Stimulated activated CD4-positive, alpha-beta T cell treated with anti-CD3 and anti-CD28 coated beads, Interleukin-12 subunit alpha, Interleukin-12 subunit beta, amount 100 ng/mL, for 4 hours (primary cell): ENCODE results near the gene PMVK.
A peak's percentile ranks its signal among the peaks of the same experiment; 100 is the strongest.
"Not testable (repeated sequence)": the region's sequence is repeated elsewhere in the genome, so short reads cannot be mapped to it uniquely, and the experiment has no call there.

Source experiments
- DNase-seq: peaks from one replicate; pipeline ENCODE4 v3.0.0-alpha.2; 2020

PMVK gene

DNA sequence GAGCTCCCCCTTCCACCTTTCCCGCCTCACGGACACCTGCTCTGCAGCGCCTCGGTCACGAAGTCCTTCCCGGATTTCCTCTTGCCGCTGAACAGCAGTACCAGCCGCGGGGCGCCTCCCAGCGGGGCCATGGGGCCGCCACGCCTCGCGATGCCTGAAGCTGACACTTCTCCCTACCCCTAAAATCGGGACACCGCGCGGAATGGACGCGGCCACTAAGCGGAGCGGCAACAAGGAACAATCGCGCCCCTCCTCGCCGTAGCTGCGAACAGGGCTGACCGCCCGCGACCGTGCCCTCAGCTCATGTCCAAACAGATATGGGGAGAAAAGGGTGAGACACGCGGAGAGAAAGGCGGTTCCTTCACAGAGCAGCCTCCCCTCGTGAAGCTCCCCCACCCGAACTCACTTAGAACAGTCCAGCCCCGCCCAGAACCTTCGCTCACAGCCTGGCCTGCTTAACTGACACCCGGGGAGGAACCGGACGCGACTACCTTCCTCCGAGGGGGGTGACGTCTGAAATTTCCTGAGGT is at the start of gene PMVK:
PMVK (minus strand) TSS at position 165 of the 530 bp plus-strand sequence; CDS start at position 131, 34 bp downstream.
- peak; percentile 92 for DNase-seq

DNA sequence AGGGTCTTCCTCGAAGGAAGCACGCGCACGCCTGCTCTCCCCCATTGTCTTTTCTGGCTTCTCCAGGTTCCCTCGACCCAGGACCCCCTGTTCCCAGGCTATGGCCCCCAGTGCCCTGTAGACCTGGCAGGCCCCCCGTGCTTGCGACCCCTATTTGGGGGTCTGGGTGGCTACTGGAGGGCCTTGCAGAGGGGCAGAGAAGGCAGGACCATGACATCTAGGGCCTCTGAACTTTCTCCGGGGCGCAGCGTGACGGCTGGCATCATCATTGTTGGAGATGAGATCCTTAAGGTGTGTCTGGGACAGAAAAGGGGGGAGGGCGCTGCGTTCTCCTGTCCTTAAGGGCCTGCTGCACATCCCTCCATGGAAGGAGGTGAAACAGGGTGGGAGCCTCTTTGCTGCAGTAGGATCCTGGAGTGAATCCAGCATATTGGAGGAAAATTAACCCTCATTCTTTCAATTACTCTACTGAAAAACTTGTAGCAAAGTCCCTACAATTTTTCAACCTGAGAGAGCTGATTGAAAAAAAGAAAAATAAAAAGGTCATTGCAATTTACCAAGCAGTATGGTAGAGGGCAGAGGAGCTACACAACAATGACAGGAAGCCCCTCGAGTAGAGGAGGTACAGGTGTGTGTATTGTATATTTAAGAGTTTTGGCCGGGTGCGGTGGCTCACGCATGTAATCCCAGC is 47.4 kb upstream of the PMVK start:
- peak; percentile 11 for DNase-seq

DNA sequence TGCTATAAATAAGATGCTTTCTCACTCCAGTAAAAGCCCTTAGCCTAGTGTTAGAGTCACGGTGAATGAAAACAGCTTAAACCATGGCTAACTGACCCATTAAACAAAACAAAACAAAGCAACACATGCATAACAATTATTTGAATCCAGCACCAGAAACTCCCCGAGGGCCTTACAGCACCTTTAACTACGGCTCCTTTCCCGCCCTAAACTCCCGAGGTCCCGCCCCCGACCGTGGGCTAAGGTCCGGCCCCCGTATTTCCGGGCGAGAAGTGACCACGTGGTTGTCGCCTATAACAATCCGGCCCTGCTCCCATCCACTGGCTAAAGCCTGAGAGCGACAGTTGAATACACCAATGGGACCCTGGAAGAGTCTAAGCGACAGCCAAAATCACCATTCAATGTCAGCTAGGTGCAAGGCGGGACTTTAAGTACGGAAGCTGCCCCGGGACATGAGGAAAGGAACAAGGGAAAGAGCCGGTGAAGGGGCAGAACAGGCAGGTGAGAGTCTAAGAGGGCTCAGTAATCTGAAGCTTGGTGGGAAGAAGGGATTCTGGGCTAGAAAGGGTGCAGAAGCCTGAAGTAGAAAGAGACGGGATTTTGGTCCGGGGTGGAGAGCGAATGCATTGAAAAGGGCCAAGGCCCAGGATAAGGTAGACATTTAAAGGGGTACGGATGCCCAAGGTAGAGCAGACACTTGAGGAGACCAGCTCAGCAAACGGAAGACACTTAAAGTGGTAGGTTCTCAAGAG is 46.6 kb upstream of the PMVK start, which contains the start of gene FLAD1:
FLAD1 (plus strand) TSS at position 448 of the 752 bp plus-strand sequence. CDS start 351 bp downstream, outside the sequence.
- DNase-seq, result peak; percentile 90

DNA sequence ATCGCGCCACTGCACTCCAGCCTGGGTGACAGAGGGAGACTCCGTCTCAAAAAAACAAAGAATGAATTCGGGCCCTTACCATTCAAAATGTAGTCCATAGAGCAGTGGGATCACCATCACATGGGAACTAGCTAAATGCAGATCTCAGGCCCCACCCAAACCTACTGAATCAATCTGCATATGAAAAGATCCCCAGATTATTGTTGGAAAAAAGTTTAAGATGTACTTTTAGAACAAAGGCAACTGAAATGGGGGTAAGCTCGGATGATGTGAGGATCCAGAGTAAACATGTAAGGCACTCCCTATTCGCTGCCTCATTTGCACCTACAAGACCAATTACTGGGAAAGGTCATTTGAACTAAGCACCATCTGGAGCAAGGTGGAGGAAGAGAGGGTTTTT is 45.8 kb upstream of the PMVK start:
- no peak for DNase-seq

DNA sequence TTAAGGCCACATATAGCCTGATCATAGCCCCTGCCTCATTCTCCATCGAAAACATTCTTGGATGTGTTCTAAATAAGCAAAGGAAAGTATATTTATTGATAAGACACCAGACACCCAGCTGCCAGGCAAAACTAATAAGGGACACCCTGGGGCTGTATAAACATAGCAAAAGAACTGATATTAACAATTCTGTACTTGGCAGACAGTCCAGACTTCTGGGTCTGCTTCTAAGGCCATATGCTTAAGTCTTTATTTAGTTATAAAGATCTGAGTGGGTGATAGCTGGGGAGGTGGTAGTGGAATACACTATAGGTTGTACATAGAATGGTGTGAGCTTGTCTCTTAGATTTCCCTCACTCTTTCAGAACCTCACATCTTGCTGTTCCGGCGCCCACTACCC is 41.8 kb upstream of the PMVK start:
- no peak for DNase-seq

DNA sequence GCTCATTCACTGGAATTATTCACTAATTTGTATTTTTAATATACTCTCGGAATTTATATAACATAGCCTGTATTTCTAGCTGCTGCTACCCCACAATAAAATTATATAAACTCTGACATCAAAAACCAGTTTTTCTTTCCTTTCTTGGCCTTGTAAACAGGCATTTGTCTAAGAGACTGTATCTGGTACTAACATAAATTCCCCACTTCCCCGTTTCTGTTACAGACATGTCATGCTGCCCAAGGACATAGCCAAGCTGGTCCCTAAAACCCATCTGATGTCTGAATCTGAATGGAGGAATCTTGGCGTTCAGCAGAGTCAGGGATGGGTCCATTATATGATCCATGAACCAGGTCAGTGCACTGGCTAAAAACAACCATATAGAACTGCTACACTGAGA is 41.2 kb upstream of the PMVK start:
- not testable (repeated sequence) for DNase-seq

DNA sequence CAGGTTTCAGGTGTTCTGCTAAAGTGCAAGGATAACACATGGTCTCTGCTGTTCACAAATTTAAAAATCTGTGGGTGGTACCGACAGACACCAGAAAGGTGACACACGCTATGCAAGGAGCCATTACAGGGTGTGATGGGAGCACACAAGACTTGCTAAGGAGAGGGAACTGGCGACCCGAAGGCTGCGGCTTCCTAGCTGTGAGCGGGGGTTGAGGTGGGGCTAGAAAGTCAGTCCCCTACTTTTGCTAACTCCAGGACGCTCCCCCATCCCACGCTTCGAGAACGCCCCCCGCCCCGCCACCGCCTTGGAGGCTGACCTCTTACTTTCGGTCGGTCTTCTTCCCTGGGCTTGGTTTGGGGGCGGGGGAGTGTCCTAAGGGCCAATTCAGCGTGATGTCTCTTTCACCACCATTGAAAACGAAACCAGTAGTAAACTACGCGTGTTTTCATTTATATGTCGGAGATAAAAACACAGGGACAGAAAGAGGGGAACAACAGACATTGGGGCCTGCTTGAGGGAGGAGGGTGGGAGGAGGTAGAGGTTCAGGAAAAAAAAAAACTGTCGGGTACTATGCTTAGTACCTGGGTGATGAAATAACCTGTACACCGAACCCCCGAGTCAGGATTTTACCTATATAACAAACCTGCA is 39.0 kb upstream of the PMVK start:
- peak; percentile 55 for DNase-seq

DNA sequence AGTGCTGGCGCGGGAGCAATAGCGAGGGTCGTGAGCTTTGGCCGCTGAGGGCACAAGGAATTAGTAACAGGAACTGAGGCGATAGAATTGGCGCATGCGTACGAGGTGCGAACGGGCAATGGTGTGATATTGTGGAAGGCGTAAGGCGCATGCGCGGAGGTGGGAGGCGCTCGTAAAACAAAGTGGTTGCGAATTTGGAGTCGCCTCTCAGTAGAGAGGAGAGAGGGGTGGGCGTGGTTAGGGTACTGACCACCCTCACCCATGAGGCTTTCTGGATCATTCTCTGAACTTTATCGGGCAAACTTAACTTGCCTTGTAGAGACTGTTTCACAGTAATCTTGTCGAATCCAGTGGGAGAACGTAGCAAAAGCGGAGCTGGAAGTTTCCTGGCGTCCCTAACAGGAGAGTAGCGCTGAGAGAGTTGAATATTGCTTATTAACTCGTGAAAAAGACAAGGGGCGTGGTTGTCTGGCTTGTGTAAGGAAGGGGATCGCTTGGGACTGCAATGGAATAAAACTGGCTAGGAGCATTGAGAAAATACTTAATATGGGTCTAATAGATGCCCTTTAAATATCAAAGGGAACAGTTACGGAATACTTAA is 38.4 kb upstream of the PMVK start:
- DNase-seq, result peak; percentile 90

DNA sequence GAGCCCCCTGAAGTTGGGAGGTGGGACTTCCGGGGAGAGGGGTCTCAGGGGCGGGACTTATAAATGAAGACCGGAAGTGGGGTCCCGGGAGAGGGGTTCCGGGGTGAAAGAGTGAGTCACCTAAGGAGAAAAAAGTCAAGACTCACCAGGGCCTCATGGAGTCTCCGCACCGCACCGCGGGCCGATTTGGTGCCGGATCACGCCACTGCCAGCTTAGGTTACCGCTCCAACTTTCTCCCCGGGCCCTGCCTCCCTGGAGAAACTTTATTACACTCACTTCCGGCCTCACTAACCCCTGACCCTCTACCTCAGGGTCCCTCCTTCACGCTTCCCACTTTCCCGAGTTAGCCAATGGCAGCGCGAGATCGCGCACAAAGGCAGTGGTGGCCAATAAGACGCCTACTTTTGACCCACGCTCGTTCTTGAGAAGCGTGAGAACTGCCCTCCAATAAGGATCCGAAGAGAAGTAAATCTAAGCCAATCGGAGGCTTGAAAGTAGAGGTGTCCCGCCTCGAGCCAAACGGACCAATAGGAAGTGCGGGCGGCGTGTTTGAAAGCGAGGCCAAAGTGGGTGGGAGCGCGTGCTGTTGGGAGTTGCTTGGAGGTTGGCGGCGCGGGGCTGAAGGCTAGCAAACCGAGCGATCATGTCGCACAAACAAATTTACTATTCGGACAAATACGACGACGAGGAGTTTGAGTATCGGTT is 37.7 kb upstream of the PMVK start, which contains the start of gene CKS1B:
CKS1B (plus strand) TSS at position 580 of the 706 bp plus-strand sequence; CDS start at position 645, 65 bp downstream.
- peak; percentile 89 for DNase-seq

DNA sequence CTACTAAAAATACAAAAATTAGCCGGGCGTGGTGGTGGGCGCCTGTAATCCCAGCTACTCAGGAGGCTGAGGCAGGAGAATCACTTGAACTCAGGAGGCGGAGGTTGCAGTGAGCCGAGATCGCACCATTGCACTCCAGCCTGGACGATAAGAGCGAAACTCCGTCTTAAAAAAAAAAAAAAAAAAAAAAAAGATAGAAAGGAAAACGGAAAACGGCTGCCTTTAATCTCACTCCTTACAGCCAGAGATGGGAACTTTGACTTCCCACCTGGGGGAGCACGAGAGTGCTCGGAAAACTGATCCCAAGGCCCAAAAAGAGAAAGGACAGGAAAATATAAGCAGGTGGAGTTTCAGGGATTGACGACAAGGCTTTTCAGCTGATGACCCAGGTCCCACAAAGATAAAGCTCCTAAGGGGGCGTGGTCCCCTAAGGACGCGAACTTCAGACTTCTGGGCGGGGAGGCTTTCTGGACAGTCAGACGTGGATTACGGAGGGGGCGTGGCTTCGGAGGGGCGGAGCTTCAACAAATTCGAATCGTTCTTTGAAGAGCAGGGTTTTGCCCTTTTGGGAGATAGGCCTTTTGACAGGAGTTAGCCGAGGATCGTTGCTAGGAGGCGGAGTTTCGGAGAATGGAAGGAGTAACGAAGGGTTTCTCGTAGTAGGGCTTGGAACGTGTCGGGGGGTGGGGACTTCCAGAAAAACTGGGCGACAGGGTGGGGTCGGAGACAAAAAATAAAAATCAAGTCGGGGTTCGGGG is 37.0 kb upstream of the PMVK start:
- DNase-seq, result peak; percentile 90

DNA sequence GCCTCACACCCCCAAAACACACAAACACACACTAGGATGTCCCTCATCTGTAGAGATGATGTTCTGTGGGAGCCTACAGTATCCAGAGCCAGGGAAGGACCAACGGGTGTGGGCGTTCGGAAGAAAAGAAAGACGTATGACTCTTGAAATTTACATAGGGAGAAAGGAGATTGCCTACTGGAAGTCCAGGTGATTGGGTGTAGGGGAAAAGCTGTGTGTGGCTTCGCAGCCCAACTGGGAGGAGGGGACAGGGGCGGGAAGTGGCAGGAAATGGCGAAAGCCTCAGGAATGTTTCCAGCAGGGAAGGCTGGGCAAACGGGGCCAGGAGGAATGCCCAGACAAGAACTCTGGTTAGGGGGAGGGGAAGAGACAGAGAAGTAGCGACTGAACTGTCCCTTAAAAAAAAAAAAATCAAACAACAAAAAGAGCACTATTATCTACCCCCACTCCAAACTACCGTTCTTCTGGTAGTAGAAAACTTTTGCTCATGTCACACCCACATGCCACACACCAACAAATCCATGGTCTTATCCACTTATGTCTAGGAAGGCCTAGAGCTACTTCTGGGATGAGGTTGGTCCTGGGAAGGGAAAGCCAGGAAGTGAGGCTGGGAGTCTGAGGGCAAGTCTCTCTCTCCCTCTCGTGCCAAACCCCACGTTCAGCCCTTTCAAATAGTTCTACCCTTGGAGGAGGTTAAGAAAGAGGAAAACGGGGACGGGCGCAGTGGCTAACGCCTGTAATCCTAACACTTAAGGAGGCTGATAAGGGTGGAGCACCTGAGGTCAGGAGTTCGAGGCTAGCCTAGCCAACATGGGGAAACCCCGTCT is 36.2 kb upstream of the PMVK start:
- DNase-seq, result no peak

DNA sequence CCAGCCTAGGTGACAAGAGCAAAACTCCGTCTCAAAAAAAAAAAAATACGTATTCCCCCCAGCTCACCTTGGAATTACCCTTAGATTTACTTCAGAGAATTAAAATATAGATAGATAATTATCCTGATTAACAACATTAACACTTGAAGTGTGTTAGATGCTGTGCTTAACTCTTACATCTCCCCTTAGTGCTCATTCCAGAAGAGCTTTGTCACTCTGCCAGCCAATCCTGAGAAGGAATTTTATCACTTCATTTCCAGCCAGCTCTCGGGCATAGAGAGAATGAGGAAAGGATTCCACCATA is 35.6 kb upstream of the PMVK start:
- no peak for DNase-seq

DNA sequence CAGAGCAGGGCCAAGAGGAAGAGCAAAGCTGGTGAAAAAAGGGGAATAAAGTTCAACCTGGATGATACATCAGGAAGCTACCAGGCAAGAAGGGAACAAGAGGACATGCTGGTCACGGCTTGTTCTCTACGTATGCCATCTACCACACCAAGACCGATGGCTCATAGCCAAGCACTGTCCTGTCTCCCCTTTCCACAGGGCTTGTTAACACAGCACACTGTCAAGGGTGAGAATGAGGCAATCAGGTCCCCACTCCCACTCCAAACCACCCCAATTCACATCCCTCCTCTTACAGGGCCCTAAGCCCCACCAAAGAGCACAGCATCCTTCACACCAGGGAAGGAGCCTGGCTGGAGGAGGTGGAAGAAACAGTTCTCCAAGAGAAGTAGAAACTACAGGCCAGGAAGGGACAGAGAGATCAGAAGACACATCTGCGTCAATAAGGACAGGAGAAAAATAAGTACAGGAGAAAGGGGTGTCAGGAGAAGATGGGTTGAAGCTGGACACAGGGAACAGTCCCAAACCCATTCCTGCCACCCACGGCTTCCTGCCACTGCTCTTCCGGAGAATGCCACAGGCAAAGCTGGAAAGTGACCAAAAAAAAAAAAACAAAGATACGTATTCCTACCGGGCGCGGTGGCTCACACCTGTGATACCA is 35.0 kb upstream of the PMVK start:
- DNase-seq, result no peak

DNA sequence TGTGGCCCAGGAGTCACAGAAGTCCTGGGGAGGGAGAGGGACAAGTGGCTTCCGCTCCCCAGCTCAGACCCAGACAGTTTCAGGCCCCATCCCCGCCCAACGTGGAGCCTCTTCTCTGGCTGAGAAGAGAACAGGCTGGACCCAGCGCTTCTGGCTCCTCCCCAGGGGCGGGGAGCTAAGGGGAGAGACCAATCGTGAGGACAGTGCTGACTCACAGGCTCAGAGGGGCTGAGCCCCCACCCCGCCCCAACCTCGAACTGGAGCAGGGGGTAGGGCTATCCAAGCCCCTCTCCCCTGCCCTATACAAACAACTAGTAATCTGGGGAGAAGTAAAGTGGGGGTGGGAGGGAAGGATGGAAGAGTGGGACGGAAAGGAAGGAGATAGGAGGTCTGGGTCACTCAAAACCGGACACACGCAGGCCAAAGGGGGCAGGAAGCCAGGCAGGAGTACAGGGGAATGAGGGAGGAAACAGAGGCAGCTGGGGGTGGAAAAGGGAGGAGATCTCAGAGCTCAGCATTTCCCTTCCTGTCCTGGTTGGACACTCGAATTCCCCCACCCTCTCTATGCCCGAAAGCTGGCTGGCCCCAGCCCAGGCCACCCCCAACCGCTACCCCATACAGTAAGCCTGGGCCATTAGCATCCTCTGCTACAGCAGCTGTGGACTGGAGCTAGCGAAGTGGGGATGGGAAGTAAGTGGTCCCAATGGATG is 34.3 kb upstream of the PMVK start, which contains the start of gene SHC1:
SHC1 (minus strand) TSS at position 117 of the 710 bp plus-strand sequence. CDS start 221 bp downstream, outside the sequence.
- DNase-seq, result peak; percentile 50

DNA sequence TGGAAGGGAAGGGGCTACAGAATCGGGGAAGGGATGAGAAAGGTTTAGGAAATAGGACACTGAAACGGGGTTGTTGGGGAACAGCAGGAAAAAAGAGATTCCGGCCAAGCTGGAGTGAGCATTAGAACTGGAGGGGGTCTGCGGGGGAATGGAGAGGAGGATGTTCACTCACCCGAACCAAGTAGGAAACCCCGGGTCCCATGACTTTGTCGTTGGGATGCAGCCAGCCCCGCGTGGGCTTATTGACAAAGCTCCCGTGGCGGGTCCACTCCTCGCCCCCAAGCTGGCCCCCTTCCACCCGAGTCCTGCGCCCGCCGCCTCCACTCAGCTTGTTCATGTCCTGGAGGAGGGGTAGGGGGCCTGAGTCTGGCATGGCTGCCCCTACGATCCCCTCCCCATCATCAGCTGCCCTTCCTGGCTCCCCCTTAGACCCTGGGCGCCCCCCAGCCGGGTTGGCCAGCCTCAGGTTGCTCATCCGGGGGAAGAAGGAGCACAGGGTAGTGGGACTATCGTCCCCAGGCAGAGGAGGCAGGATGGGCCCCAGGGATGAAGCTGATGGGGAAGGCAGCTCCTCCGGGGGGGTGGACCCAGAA is 33.4 kb upstream of the PMVK start:
- no peak for DNase-seq

DNA sequence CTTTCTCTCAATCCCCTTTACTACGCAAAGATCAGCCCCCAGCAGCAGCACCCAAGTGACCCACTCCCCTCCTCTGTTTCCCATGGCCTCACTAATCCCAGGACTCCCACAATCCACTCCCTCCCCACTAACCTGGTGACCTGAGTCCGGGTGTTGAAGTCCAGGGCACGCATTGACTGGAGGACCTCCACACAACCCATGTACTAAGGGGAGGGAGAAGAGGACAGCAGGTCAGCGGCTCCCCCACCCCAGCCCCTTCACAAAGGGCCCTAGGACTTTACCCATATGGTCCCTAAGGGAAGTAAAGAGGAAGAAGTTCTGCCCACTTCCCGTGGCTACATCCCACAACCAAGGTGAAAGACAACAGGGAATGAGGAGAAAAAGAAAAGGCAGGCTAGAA is 32.7 kb upstream of the PMVK start:
- DNase-seq, result no peak

DNA sequence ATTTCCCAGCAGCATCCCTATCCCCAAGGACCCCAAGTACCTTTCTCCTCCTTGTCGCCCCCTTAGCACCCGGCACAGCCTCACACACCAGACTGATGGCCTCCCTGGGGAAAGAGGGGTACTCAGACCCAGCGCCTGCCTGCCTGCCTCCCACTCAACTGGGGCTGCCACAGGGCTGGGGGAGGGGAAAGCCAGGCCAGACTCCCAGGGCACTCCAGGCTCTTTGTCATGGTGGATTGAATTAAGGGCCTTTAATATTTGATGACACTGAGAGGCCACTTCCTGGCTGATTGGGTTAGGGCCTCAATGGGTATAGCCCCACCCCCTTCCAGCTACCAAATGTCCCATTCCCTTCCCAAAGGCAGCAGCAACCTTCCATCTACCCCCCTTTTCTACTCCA is 32.2 kb upstream of the PMVK start:
- DNase-seq, result no peak

DNA sequence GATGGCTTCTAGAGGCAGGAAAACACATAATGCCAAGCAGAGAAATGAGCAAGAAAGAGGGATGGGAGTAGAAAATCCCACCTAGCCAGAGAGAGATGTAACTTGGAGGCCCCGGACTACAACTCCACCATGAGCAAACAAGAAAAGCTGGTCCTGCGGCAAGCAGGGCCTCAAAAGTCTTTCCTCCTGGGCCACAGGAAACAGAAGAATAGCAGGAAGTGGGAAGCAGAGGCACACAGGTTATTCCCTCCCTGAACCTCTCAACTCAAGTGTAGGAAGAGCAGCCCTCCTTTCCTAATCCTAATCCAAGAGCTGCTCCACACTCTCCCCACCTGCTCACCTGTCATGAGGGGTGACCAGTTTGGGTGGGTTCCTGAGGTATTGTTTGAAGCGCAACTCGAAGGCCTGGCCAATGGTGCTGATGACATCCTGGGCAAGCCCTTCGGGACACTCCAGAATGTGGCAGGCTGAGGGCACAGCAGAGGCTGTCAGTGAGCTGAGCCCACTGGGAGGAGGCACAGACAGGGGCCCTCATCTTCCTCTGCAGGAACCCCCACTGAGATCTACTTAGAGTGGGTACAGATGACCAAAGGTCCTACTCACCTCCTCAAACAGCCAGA is 30.9 kb upstream of the PMVK start:
- no peak for DNase-seq

DNA sequence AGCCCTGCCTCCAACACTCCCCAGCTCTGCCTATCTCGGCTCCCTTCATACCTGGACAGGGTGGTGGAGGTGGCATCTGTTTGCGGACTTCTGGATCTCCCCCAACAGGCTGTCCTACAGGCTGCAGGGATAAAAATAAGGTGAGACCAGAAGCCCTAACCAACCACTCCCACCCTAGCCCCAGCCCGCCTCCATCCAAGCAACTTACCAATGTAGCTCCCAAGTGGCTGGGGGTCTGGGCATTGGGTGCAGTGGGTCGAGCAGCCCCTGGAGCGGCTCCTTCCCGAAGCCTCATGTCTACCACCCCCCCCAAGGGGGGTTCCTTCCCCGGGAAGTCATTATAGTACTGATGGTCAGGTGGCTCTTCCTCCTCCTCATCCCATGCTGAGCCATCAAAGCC is 29.6 kb upstream of the PMVK start:
- DNase-seq, result no peak
